ENCODE measurements around the gene CAB39L. TPM values are rescaled to one million over a fixed set of nuclear protein-coding genes. Genes with fewer than 3 reads are reported as not detected.

Gene CAB39L
- total and polyA plus RNA-seq, 9 of the 15 experiments (the other 6 are each of a cell fraction or from before 2014, with no cell fraction given), result 1.1 to 4.2 (median 2.6) TPM

DNA sequence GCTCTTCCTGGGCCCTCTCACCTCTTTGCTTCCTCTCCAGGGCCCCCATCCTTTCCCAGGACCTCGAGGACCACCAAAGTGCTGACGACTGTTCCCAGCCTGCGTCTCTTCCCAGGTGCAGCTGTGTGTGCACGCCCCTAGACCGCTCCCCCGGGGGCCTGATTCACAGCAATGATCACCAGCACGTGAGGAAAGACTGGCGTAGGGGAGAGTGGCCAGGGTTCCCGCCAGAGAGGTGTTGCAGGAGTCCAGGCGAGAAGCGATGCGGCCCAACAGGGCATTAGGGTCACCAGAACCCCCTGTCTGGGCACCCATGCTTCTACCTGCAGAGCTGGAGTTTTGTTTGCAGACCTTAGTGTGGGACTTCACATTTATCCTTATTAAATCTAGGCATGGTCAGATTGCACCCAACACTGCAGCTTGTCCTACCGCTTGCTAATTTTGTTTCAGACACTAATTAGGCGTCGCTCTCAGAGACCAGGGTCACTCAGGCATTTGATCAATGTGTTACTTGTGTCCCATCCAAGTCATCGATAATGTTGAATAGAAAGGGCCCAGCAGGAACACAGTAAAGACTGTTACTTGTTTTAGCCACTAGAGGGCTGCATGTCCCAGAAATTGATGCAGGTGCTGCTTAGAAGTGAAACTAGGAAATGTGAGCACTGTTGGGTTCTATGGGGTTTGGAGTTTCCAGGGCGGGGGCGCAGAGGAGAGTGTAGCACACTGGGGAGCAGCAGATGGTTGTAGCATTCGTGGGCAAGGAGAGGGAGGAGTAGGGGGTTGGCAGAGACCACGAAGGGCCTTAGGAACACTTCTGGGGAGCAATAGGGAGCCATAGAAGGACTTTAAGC, 142.9 kb downstream of the CAB39L start (continued):
- TF ChIP-seq, protein P1, sequence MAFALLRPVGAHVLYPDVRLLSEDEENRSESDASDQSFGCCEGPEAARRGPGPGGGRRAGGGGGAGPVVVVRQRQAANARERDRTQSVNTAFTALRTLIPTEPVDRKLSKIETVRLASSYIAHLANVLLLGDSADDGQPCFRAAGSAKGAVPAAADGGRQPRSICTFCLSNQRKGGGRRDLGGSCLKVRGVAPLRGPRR (CRISPR knock-in tag; IDR thresholded peaks at IDR 0.05), result no peak
- TF ChIP-seq JUND (IDR thresholded peaks at IDR 0.05; ENCODE audit: borderline replicate concordance, low read depth, low read length), result peak; percentile 24; the same call in 1 of the 2 replicates
- TF ChIP-seq JUND (tag; IDR thresholded peaks at IDR 0.05; ENCODE audit: borderline replicate concordance, low read depth, low read length), result no peak; the same call in 2 of the 3 replicates
- TF ChIP-seq TRIM24 (IDR thresholded peaks at IDR 0.05), result no peak
- TF ChIP-seq PHF8 (IDR thresholded peaks at IDR 0.05; ENCODE audit: borderline replicate concordance, low read length), result no peak
- TF ChIP-seq NCOA4 (IDR thresholded peaks at IDR 0.05; ENCODE audit: partially characterized antibody), result no peak
- TF ChIP-seq, protein P2, sequence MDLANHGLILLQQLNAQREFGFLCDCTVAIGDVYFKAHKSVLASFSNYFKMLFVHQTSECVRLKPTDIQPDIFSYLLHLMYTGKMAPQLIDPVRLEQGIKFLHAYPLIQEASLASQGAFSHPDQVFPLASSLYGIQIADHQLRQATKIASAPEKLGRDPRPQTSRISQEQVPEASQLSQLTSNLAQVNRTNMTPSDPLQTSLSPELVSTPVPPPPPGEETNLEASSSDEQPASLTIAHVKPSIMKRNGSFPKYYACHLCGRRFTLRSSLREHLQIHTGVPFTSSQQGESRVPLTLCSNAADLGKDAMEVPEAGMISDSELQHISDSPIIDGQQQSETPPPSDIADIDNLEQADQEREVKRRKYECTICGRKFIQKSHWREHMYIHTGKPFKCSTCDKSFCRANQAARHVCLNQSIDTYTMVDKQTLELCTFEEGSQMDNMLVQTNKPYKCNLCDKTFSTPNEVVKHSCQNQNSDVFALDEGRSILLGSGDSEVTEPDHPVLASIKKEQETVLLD (IDR thresholded peaks at IDR 0.05), result no peak
- 0 out of 2 replicates have a peak, but pooled peaks have one; percentile 21 for TF ChIP-seq TOE1 (IDR thresholded peaks at IDR 0.05; ENCODE audit: borderline replicate concordance)
- no peak for TF ChIP-seq TOE1 (CRISPR knock-in tag; IDR thresholded peaks at IDR 0.05; ENCODE audit: borderline replicate concordance, low read depth)
- TF ChIP-seq, protein P3, sequence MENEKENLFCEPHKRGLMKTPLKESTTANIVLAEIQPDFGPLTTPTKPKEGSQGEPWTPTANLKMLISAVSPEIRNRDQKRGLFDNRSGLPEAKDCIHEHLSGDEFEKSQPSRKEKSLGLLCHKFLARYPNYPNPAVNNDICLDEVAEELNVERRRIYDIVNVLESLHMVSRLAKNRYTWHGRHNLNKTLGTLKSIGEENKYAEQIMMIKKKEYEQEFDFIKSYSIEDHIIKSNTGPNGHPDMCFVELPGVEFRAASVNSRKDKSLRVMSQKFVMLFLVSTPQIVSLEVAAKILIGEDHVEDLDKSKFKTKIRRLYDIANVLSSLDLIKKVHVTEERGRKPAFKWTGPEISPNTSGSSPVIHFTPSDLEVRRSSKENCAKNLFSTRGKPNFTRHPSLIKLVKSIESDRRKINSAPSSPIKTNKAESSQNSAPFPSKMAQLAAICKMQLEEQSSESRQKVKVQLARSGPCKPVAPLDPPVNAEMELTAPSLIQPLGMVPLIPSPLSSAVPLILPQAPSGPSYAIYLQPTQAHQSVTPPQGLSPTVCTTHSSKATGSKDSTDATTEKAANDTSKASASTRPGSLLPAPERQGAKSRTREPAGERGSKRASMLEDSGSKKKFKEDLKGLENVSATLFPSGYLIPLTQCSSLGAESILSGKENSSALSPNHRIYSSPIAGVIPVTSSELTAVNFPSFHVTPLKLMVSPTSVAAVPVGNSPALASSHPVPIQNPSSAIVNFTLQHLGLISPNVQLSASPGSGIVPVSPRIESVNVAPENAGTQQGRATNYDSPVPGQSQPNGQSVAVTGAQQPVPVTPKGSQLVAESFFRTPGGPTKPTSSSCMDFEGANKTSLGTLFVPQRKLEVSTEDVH (IDR thresholded peaks at IDR 0.05; ENCODE audit: low read depth, partially characterized antibody), result no peak
- no peak for TF ChIP-seq KDM5B (IDR thresholded peaks at IDR 0.05; ENCODE audit: insufficient replicate concordance, low read depth, low read length)
- TF ChIP-seq GATAD2B (IDR thresholded peaks at IDR 0.05; ENCODE audit: borderline replicate concordance), result no peak
- TF ChIP-seq ZNF707 (CRISPR knock-in tag; conservative IDR thresholded peaks at IDR 0.05), result no peak
- no peak for TF ChIP-seq C11orf30 (IDR thresholded peaks at IDR 0.05; ENCODE audit: low read depth)
- no peak for TF ChIP-seq FOXK1 (CRISPR knock-in tag; IDR thresholded peaks at IDR 0.05; ENCODE audit: borderline replicate concordance)
- TF ChIP-seq RBM39 (optimal IDR thresholded peaks at IDR 0.05; ENCODE audit: low read depth, low read length), result no peak
- TF ChIP-seq ZNF124 (CRISPR knock-in tag; IDR thresholded peaks at IDR 0.05), result no peak
- TF ChIP-seq ZKSCAN3 (CRISPR knock-in tag; IDR thresholded peaks at IDR 0.05), result no peak
- peak; percentile 16 to 66; a peak in 2 of 4 replicates for TF ChIP-seq MAZ (CRISPR knock-in tag; conservative IDR thresholded peaks at IDR 0.05 in 1 of 2, IDR thresholded peaks at IDR 0.05 in 1 of 2)

Data from K562 (cell line).